ENCODE data around the gene EVL. TPM values are rescaled to one million over a fixed set of nuclear protein-coding genes. Genes with fewer than 3 reads are reported as not detected.
A peak's percentile ranks its signal among the peaks of the same experiment; 100 is the strongest.

The EVL gene
- total RNA-seq, 4 donors from 2014 or later: 24.2 to 40.1 (median 29.8) TPM

- no peaks in the 10 kb centered on the region for H3K9me3 ChIP-seq
- H3K4me1 ChIP-seq: peaks cover 10 to 39% of the 10 kb centered on the region in 2 donors
- intact Hi-C loops (cut with DNase I): no loop called here
- no peaks in the 10 kb centered on the region for H3K27me3 ChIP-seq
- no peak for TF ChIP-seq POLR2A (IDR thresholded peaks at IDR 0.05)
- TF ChIP-seq CTCF (IDR thresholded peaks at IDR 0.05): no peak
- no peak overlapping the region for H3K4me3 ChIP-seq (replicated peaks in 1 of 3)
- DNase-seq: no peak
- no peaks in the 10 kb centered on the region for H3K36me3 ChIP-seq
- H3K27ac ChIP-seq: peak overlapping the region in 2 of 3 donors; percentile 31 to 35
- WGBS, 2 donors: 81 to 84% methylated on average over 10 of the region's 10 CpGs
These were observed 38.2 kb downstream of the EVL start for GRCh38 chr14:100103250-100104005.

GRCh38 chr14:100104006-100104352, 38.8 kb downstream of the EVL start:
- H3K27me3 ChIP-seq: no peaks in the 10 kb centered on the region
- peaks cover 10 to 44% of the 10 kb centered on the region in 2 donors for H3K4me1 ChIP-seq
- no peak for DNase-seq
- no peaks in the 10 kb centered on the region for H3K9me3 ChIP-seq
- 66 to 79% methylated on average over 4 of the region's 4 CpGs for WGBS, 2 donors
- H3K27ac ChIP-seq: peak overlapping the region in 1 of 3 donors; percentile 35
- intact Hi-C loops (cut with DNase I): no loop called here
- H3K36me3 ChIP-seq: no peaks in the 10 kb centered on the region
- H3K4me3 ChIP-seq (replicated peaks in 1 of 3): no peak overlapping the region
- TF ChIP-seq CTCF (IDR thresholded peaks at IDR 0.05) (no peak), POLR2A (IDR thresholded peaks at IDR 0.05) (no peak)

- TF ChIP-seq POLR2A (IDR thresholded peaks at IDR 0.05) (no peak), CTCF (IDR thresholded peaks at IDR 0.05) (no peak)
- 84 to 89% methylated on average over 7 of the region's 7 CpGs for WGBS, 2 donors
- intact Hi-C loops (cut with DNase I): no loop called here
- H3K36me3 ChIP-seq: no peaks in the 10 kb centered on the region
- H3K4me3 ChIP-seq (replicated peaks in 1 of 3): no peak overlapping the region
- no peak for DNase-seq
- H3K4me1 ChIP-seq: peaks cover 10 to 44% of the 10 kb centered on the region in 2 donors
- H3K27me3 ChIP-seq: no peaks in the 10 kb centered on the region
- H3K9me3 ChIP-seq: no peaks in the 10 kb centered on the region
- H3K27ac ChIP-seq: no peak overlapping the region
These were observed 39.5 kb downstream of the EVL start for GRCh38 chr14:100104523-100105300.

DNA sequence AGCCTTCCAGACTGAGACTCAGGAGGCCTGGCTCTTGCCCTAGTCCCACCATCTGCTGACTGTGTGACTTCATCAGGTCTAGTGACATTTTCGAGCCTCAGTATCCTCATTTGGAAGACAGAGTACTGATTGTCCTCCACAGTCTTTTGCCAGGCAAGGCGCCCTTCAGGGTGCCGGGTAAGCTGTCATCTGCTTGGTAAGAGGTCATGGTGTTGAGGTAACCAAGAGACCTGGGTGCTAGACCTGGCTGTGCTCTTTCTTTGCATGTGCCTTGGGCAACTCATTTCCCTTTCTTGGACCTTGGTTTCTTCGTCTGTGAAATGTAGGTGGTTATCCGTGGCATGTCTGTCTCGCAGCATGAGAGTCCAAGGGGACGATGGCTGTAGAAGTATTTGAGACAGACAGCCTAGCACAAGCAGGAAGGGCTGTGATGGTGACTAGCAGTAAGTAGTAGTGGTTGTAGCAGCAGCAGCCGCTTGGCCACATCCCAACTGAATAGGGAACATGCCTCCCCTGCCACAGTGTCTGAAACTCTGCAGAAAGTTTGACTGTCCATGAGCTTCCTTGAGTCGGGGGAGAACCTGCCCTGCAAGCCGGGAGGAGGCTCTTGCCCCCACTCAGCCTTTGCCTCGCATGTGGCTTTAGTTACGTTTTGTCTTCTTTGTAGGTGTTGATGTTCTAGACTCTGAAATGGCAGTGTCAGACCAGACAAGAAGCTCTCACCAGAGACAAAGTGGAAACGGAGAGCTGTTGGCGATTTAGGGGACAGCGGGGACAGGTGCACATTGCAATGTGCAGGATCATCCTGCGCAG, 40.3 kb downstream of the EVL start:
- no peaks in the 10 kb centered on the region for H3K27me3 ChIP-seq
- intact Hi-C loops (cut with DNase I): no loop called here
- H3K36me3 ChIP-seq: no peaks in the 10 kb centered on the region
- WGBS, 2 donors: 93% methylated on average over 15 to 16 of the region's 16 CpGs
- TF ChIP-seq CTCF (IDR thresholded peaks at IDR 0.05) (no peak), POLR2A (IDR thresholded peaks at IDR 0.05) (no peak)
- H3K9me3 ChIP-seq: no peaks in the 10 kb centered on the region
- peaks cover 10 to 44% of the 10 kb centered on the region in 2 donors for H3K4me1 ChIP-seq
- DNase-seq: no peak
- H3K27ac ChIP-seq: no peak overlapping the region
- no peak overlapping the region for H3K4me3 ChIP-seq (replicated peaks in 1 of 3)
